Stimulated activated CD4-positive, alpha-beta T cell treated with anti-CD3 and anti-CD28 coated beads, TNF-alpha, amount 100 ng/mL, for 4 hours (primary cell): Measurements from ENCODE around the gene SEPTIN3.

Source experiments
- DNase-seq, 3 experiments: peaks; one replicate each; pipeline ENCODE4 v3.0.0-alpha.2; 2020; ENCODE audit warnings: low read depth in 3 of 3

SEPTIN3 gene, protein sequence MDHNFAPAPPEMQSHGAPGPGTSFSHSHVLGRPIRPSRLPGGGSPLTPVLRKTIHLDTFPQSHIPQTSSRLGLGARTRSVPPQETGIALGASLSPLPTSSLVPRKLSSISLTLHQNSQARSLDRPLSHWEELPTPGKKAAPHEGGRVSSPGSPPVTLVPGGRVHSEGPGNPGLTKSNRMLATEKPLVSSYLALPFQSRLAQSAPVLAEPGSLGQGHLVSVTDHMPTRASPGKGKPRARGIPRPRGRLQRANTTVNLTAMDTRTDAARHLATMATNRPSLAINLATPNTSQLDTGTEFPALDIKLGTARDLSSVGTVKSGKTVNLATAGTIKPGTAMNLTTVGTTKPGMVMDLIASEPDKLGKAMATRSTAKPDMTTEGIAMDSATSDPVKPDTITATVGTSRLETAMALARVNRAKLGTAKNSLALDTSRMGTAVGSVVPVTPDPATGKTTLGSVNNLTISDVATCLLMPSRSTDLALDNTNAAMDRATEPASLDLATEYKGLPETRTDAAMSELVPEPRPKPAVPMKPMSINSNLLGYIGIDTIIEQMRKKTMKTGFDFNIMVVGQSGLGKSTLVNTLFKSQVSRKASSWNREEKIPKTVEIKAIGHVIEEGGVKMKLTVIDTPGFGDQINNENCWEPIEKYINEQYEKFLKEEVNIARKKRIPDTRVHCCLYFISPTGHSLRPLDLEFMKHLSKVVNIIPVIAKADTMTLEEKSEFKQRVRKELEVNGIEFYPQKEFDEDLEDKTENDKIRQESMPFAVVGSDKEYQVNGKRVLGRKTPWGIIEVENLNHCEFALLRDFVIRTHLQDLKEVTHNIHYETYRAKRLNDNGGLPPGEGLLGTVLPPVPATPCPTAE

GRCh38 chr22:41969110-41969646 is at the start of gene SEPTIN3:
Gene SEPTIN3, plus strand, starts transcription at chr22:41969443. Its CDS starts 2,050 bp downstream, at chr22:41971493.
- no peak for DNase-seq

DNA sequence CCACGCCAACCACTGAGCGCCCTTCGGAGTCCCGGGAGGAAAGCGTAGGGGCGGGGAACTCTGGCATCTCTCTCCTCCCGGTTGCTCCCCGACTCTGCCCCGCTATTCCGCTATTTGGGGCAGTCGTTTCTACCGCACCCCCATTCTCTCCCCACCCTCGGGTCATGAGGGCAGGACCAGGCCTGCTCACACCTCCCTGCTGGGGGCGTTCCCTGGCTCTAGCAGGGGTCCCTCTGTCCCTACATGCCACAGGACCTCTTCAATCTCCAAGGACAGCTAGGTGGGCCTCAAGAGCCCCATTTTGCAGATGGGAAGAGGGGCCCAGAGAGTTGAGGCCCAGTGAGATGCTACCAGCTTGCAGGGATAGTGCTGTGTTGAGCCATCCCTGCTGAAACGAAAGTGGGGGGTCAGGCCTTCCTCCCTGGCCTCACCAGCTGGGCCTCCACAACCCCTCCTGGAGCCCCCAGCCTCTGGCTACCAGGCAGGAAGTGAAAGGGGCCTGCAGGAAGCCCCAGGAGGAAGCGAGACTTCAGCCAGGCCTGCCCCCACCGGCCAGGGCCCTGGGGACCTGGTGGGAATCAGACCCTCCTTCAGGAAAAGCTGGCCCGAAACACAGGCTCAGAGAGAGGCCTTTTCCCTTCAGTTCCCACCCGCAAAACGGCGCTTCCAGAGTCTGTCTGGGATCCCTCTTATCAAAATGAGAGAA is 48.8 kb upstream of the SEPTIN3 start:
- DNase-seq, result no peak

GRCh38 chr22:41922328-41922727 is 46.9 kb upstream of the SEPTIN3 start:
- no peak for DNase-seq

GRCh38 chr22:41922940-41923594 is 46.2 kb upstream of the SEPTIN3 start:
- no peak for DNase-seq

DNA sequence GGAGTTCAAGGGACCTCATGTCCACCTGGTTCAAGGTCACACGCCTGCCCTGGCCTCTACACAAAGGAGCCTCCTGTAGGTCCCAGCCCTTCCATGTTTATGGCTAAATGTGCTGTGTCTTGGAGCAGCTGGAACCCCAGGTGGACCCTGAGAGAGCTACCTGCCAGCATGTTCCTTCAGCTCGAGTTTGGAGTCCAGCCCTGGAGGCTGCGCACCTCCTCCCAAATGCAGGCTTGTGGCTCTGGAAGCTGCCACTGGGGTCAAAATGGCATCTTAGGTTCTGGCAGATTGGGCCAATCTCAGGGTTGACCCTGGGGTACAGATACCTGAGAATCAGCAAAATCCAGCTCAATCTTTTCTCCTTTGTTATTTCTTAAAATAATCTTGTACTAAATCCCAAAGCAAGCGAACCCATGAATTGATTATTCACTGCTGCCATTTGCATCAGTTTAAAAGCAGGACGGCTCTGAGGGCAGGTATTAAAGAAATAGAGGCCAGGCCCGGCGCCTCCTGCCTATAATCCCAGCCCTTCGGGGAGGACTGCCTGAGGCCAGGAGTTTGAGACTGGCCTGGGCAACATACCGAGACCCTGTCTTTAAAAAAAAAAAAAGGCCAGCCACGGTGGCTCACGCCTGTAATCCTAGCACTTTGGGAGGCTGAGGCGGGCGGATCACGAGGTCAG is 45.5 kb upstream of the SEPTIN3 start:
- DNase-seq, result no peak

- DNase-seq, result peak; percentile 58 to 63 (median 62)
Measured at GRCh38 chr22:41925783-41926460, 43.3 kb upstream of the SEPTIN3 start.

- DNase-seq, result no peak
Measured at GRCh38 chr22:41927813-41928212, 41.4 kb upstream of the SEPTIN3 start.

DNA sequence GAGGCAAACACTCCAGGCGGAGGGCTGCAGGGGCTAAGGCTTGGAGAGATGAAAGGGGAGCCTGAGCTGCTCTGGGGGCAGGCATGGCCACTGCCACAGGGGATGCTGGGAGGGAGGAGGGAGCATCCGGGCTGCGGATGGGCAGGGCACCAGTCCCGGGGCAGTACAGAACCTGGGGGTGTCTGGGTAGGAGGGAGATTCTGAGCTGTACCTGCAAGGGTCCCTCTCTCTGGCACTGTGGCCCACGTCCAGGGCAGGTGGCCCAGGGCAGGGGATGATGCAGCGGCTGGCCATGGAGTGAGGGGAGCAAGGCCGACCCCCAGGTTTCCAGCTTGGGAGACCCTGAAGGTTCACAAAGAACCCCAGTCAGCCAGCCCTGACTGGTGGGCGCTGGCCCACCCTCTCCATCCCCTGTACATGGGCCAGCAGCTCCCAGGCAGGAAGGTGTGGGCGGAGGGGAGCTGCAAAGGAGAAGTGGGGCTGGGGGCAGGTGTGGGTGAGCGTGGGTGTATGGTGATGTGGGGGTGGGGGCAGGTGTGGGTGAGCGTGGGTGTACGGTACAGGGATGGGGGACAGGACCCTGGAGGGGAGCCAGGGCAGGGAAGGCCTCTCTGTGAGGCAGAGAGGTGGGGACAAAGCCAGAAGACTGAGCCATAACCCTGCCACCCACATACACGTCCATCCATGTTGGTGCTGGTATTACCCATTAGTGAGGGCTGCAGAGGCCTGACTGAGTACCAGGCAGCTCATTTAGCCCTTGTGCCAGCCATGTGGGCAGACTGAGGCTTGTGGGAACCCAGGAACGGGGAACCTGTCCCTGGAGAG is 40.4 kb upstream of the SEPTIN3 start:
- no peak for DNase-seq

DNA sequence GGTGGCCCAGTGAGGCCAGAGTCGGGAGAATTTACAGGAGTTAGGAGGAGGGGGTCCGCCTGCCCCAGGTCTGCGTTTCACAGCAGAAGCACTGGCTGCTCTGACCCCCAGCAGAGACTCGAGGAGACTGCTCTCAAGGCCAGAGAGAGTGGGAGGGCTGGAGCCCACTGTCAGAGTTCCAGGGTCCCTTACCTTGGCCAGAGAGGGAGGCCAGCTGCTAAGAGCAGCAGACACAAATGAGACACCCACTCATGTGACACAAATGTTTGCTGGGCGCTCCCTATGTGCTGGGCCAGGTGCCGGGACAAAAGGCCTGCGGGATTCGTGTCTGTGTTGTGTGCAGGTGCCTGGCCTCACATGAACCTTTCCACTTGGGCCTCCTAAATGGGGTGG is 39.8 kb upstream of the SEPTIN3 start:
- no peak for DNase-seq

DNA sequence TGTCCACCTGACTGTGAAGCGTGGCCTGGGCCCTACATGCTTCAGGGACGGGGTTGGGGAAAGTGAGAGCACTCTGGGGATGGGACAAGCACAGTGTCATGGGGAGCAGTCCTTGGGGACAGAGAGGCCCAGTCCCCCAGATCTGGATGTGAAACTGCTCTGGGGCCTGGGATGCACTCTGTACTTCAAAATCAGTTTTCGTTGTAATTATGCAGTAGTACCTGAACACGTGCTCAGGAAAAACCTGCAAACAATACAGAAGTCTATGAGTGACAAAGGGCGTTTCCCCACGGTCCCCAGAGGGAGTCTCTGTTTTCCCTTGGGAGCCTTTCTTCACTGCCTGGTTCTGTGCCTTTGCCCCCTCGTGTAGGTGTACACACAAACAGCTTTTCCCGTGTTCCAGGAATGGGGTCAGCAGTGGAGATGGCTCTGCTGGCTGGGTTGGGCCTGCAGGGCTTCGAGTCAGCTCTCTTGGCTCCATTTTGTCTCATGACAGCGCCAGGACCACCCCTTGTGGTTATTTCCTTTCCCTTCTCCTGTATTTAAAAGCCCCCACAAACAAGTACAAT is 37.5 kb upstream of the SEPTIN3 start:
- no peak for DNase-seq

- no peak for DNase-seq
Measured at GRCh38 chr22:41932353-41932752, 36.9 kb upstream of the SEPTIN3 start.

- DNase-seq, result no peak
Measured at GRCh38 chr22:41933411-41934177, 35.6 kb upstream of the SEPTIN3 start.

DNA sequence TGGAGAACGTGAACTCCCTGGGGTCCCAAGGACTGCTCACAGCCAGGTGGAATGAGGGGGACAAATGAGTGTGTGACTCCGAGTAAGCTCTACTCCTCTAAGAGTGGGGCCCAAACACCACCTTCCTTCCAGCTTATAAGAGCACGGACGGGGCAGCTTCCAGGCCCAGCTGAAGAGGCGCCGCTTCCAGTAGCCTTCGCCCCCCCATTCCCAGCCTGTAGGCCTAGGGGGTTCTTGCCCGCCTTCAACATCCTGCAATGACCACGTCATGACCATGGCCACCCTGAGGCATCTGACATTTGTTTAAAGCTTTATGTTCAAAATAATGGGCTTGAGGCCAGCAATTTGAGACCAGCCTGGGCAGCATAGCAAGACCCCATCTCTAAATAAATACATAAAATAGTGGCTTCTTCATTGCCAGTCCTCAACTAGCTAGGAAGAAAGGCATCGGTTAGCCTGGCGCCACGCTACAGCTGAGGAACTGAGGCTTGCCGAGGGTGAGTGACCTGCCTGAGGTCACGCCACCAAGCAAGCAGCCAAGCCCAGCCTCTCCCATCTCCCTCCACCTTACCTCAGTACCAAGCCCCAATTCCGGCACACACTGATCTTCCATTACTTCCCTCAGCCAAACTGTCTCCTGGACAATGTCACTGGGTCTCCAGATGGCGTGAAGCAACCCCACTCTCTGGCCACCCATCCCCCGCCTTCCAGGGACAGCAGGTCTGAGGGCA is 34.8 kb upstream of the SEPTIN3 start:
- no peak for DNase-seq

- no peak for DNase-seq
Measured at GRCh38 chr22:41935015-41935351, 34.3 kb upstream of the SEPTIN3 start.

DNA sequence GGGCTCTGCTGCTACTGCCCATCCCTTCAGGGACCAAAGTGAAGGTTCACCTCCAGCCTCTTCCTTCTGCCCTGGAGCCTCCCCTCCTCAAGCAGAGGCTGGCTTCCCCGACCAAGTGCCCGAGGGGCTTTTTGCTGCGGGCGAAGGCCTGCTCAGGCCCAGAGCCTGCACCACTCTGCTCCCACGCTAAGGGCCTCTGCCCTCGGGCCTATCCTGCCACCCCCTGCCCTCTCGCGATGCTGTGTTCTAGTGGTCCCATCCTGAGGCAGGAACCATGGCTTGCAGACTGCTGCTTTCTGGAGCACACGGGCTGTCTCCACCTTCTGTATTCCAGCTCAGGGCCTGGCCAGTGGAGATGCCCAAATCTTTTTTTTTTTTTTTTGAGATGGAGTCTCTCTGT is 33.7 kb upstream of the SEPTIN3 start:
- DNase-seq, result no peak

- no peak for DNase-seq
Measured at GRCh38 chr22:41936894-41937169, 32.4 kb upstream of the SEPTIN3 start.

- peak; percentile 65 to 93 (median 89) for DNase-seq
Measured at GRCh38 chr22:41939981-41940831, 29.0 kb upstream of the SEPTIN3 start.
